ENCODE results near the gene TRIM2.

GRCh38 chr4:153245775-153246174 lies 41.5 kb downstream of the TRIM2 start:
- TF ChIP-seq POLR2A (IDR thresholded peaks at IDR 0.05), result no peak
- no peak for TF ChIP-seq CTCF (IDR thresholded peaks at IDR 0.05)
- TF ChIP-seq EP300 (IDR thresholded peaks at IDR 0.05), result no peak

Measured in tibial nerve (tissue), 4 donors.